ENCODE data around the gene MYRF.

Gene MYRF

DNA sequence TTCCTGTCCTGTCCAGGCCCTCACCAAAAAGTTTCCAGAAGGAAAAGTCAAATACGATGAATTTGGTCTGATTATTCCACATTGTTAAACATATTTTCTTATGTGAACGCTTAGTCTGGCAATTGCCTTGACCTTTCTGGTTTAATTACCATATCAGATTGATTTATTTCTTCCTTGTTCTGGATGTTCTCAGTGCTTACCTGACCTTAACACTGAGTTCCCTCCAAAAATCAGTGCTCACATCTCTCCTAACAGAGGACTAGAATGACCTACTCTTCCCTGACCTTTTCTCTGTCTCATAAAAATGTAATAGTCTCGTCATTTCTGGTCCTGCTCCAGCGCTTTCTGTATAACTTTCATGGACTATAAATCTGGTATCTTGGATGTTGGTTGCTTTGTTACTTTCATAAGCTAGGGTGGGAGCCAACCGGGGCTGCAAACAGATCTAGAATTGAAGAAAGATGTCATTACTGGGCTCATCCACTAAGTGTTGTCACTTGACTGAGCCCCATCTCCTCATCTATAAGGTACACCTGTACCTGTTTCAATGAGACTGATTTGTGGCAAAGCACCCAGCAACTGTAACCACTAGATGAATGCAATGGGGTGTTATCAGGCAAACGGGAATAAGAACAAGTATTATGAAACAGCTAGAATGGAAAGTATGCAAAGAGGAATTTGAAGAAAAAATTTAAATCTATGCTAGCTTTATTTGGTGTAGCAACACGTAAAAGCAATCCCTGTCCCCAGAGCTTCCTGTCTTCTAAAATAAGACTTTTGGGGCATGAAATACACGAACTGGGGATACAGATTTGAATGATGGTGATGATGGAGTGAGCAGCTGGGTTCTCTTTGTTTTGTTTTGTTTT is 78.0 kb downstream of the MYRF start:
- POLR2A ChIA-PET (ENCODE audit: low non-redundant PET) = no interaction called here
- CTCF ChIA-PET = no interaction called here

GRCh38 chr11:61832207-61832606 is 79.8 kb downstream of the MYRF start:
- CTCF ChIA-PET = no interaction called here
- H3K27ac ChIP-seq = peak overlapping the region; percentile 83
- DNase-seq (ENCODE audit: low spot score) = no peak
- POLR2A ChIA-PET (ENCODE audit: low non-redundant PET) = no interaction called here
- TF ChIP-seq, protein P1, sequence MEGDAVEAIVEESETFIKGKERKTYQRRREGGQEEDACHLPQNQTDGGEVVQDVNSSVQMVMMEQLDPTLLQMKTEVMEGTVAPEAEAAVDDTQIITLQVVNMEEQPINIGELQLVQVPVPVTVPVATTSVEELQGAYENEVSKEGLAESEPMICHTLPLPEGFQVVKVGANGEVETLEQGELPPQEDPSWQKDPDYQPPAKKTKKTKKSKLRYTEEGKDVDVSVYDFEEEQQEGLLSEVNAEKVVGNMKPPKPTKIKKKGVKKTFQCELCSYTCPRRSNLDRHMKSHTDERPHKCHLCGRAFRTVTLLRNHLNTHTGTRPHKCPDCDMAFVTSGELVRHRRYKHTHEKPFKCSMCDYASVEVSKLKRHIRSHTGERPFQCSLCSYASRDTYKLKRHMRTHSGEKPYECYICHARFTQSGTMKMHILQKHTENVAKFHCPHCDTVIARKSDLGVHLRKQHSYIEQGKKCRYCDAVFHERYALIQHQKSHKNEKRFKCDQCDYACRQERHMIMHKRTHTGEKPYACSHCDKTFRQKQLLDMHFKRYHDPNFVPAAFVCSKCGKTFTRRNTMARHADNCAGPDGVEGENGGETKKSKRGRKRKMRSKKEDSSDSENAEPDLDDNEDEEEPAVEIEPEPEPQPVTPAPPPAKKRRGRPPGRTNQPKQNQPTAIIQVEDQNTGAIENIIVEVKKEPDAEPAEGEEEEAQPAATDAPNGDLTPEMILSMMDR (conservative IDR thresholded peaks at IDR 0.05; ENCODE audit: low read depth) = no peak

More for the DNA sequence above, 78.0 kb downstream of the MYRF start:
- peak overlapping the region; percentile 83 for H3K27ac ChIP-seq
- TF ChIP-seq, protein P1 (conservative IDR thresholded peaks at IDR 0.05; ENCODE audit: low read depth) = no peak
- no peak for DNase-seq (ENCODE audit: low spot score)

GRCh38 chr11:61832754-61833153 is 80.3 kb downstream of the MYRF start:
- peak overlapping the region; percentile 83 for H3K27ac ChIP-seq

GRCh38 chr11:61833471-61833870 is 81.0 kb downstream of the MYRF start:
- POLR2A ChIA-PET (ENCODE audit: low non-redundant PET) = no interaction called here
- peak overlapping the region; percentile 83 for H3K27ac ChIP-seq
- no peak for DNase-seq (ENCODE audit: low spot score)
- TF ChIP-seq, protein P1 (conservative IDR thresholded peaks at IDR 0.05; ENCODE audit: low read depth) = no peak
- CTCF ChIA-PET = interaction anchor here (0.5 to 0.7 kb wide), 2 partner anchors 190 to 330 kb away, joined by 3 read pairs; no protein-coding TSS in a partner anchor

More at GRCh38 chr11:61832754-61833153, 80.3 kb downstream of the MYRF start:
- TF ChIP-seq, protein P1 (conservative IDR thresholded peaks at IDR 0.05; ENCODE audit: low read depth) = no peak
- POLR2A ChIA-PET (ENCODE audit: low non-redundant PET) = no interaction called here
- CTCF ChIA-PET = interaction anchor here (0.7 kb wide), 1 partner anchor 330 kb away, joined by 3 read pairs; no protein-coding TSS in a partner anchor
- DNase-seq (ENCODE audit: low spot score) = no peak

DNA sequence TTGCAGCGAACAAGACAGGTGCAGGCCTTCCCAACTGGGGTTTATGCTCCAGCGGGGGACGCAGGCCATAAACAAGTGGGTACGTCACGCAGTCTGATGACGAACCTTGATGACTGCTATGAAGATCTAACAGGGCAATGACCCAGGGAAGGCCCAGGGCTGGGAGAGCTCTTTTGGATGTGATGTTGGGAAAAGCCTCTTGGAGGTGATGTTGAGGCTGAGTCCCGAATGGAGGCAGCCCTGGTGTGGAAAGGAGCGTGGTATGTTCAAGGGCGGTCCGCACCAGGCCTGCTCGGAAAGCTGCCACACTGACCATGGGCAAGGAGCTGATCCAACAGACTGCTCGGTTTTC is 81.5 kb downstream of the MYRF start:
- TF ChIP-seq, protein P1 (conservative IDR thresholded peaks at IDR 0.05; ENCODE audit: low read depth) = no peak
- ChIA-PET POLR2A (ENCODE audit: low non-redundant PET) (no interaction called here), CTCF (interaction anchor here (0.5 kb wide), 1 partner anchor 190 kb away, joined by 3 read pairs; no protein-coding TSS in a partner anchor)
- DNase-seq (ENCODE audit: low spot score) = no peak
- H3K27ac ChIP-seq = peak overlapping the region; percentile 83

- TF ChIP-seq, protein P1 (conservative IDR thresholded peaks at IDR 0.05; ENCODE audit: low read depth) = no peak
- POLR2A ChIA-PET (ENCODE audit: low non-redundant PET) = no interaction called here
- CTCF ChIA-PET = interaction anchor here (0.5 to 1.1 kb wide), 3 partner anchors 48 to 191 kb away, joined by 3 read pairs; no protein-coding TSS in a partner anchor
- peak overlapping the region; percentile 83 for H3K27ac ChIP-seq
- no peak for DNase-seq (ENCODE audit: low spot score)
Measured at GRCh38 chr11:61834278-61835048, 82.0 kb downstream of the MYRF start.

Data from RWPE1 (cell line).